Liver (tissue), 3 donors: Measurements from ENCODE around the gene IL9.

Experiments
- CTCF ChIP-seq: fragments of 150-350 bp; IDR thresholded peaks from 2 replicates; pipeline ENCODE4 v1.5.1; 2017; ENCODE audit warnings: improper control_type of control experiment, low read depth, low read length; ENCODE audit not compliant: missing input control
- EGR1 ChIP-seq, 2 donors: IDR thresholded peaks; 2 replicates each; pipeline ENCODE4 v1.6.1; 2016 to 2018; ENCODE audit warnings: antibody characterized with exemption in 2 of 2, low read depth in 2 of 2
- FOXA1 ChIP-seq: IDR thresholded peaks from 2 replicates; pipeline ENCODE4 v1.6.1; 2016; ENCODE audit warnings: antibody characterized with exemption
- GABPA ChIP-seq, 2 donors: IDR thresholded peaks in 1 of 2; conservative IDR thresholded peaks in 1 of 2; 2 replicates each; pipeline ENCODE4 v1.6.1; 2016; ENCODE audit warnings: antibody characterized with exemption in 2 of 2, mild to moderate bottlenecking in 1 of 2, moderate library complexity in 1 of 2
- HNF4G ChIP-seq: IDR thresholded peaks from 2 replicates; pipeline ENCODE4 v1.6.1; 2016; ENCODE audit warnings: antibody characterized with exemption
- MAX ChIP-seq: IDR thresholded peaks from 2 replicates; pipeline ENCODE4 v1.6.1; 2016; ENCODE audit warnings: antibody characterized with exemption
- NR2F2 ChIP-seq: IDR thresholded peaks from 2 replicates; pipeline ENCODE4 v1.6.1; 2016; ENCODE audit warnings: antibody characterized with exemption
- RAD21 ChIP-seq, 2 donors: IDR thresholded peaks; 2 replicates each; pipeline ENCODE4 v1.6.1; 2016; ENCODE audit warnings: antibody characterized with exemption in 2 of 2, mild to moderate bottlenecking in 2 of 2
- REST ChIP-seq: IDR thresholded peaks from 2 replicates; pipeline ENCODE4 v1.6.1; 2016; ENCODE audit warnings: antibody characterized with exemption, mild to moderate bottlenecking
- SP1 ChIP-seq: IDR thresholded peaks from 2 replicates; pipeline ENCODE4 v1.6.1; 2018; ENCODE audit warnings: antibody characterized with exemption, mild to moderate bottlenecking
- TAF1 ChIP-seq: conservative IDR thresholded peaks from 2 replicates; pipeline ENCODE4 v1.6.1; 2016; ENCODE audit warnings: antibody characterized with exemption, mild to moderate bottlenecking
- YY1 ChIP-seq: IDR thresholded peaks from 2 replicates; pipeline ENCODE4 v1.6.1; 2016; ENCODE audit warnings: antibody characterized with exemption, mild to moderate bottlenecking
- ZBTB33 ChIP-seq: IDR thresholded peaks from 2 replicates; pipeline ENCODE4 v1.6.1; 2016; ENCODE audit warnings: antibody characterized with exemption
- donor health status: healthy.
- donor health status: healthy.

GRCh38 chr5:135843571-135844337 is 51.9 kb downstream of the IL9 start:
- TF ChIP-seq CTCF = no peak
- no peak for TF ChIP-seq ZBTB33
- TF ChIP-seq EGR1 (IDR thresholded peaks at IDR 0.05; ENCODE audit: low read depth in 2 of 2) = no peak
- no peak for TF ChIP-seq TAF1
- no peak for TF ChIP-seq REST
- TF ChIP-seq HNF4G = no peak
- no peak for TF ChIP-seq YY1
- TF ChIP-seq MAX = no peak
- no peak for TF ChIP-seq FOXA1
- TF ChIP-seq NR2F2 = no peak
- no peak for TF ChIP-seq SP1
- no peak for TF ChIP-seq GABPA (IDR thresholded peaks at IDR 0.05 in 1 of 2, conservative IDR thresholded peaks at IDR 0.05 in 1 of 2)
- TF ChIP-seq RAD21 (IDR thresholded peaks at IDR 0.05) = no peak
